Heart left ventricle (tissue), 13 donors: ENCODE measurements around the gene PEAK1.

Source experiments
- CTCF ChIP-seq, 12 donors: fragments of 200-600 bp; sonication (generic) in 4 of 12; IDR thresholded peaks; one replicate each; pipeline versions ENCODE4 v1.5.0 to v1.8.0; 2018 to 2022; ENCODE audit warnings: antibody characterized with exemption in 12 of 12, mild to moderate bottlenecking in 5 of 12
- POLR2A ChIP-seq, 2 donors: fragments of 450-650 bp; IDR thresholded peaks; one replicate each; pipeline ENCODE4 v1.6.1; 2017; ENCODE audit warnings: antibody characterized with exemption in 2 of 2, mild to moderate bottlenecking in 2 of 2, moderate library complexity in 2 of 2
- donor health status: ischemic (EF 13 %, LVEDD 7.1; RV severe dilation, severe dysfunction).
- donor health status: DM: no; HTN: yes; CAD: no.
- donor health status: DM: no; HTN: no; CAD: no.
- donor health status: ischemic (EF 25% LVEDD 6.9; RV normal size, moderate dysfunction).
- donor health status: ischemic (EF 25% LVEDD 5.7; RV mildly dilated, moderate dysfunction).
- donor health status: ischemic (EF 35%, LVEDD 5.7; RV mildly dilated, moderate dysfunction).
- donor health status: nonischemic (EF 11% LVEDD 7.7; RV severe dilation, severe dysfunction).
- donor health status: DM: yes; HTN: yes; CAD: no.
- donor health status: PGD.
- donor health status: ischemic (EF 29% LVEDD 5.4; RV normal size, mild dysfunction).
- donor health status: nonischemic (EF 23%, LVEDD 6.1; RV moderate dilation, normal function).

GRCh38 chr15:77327844-77328529 is 91.9 kb downstream of the PEAK1 start:
- TF ChIP-seq CTCF (IDR thresholded peaks at IDR 0.05) (no peak), POLR2A (IDR thresholded peaks at IDR 0.05) (no peak)
